NOMO-1 treated with DMSO at 0.1 percent for 48 hours (cell line): ENCODE results near the gene JPH3.

Experiments
- DNase-seq: peaks from one replicate; lab custom pipeline; 2025; ENCODE audit not compliant: unreplicated experiment; lab: John Stamatoyannopoulos, UW

JPH3 gene

GRCh38 chr16:87602001-87602775, at the start of gene JPH3:
TSS of gene JPH3 (plus strand) at chr16:87602508. CDS start at chr16:87603147, 639 bp downstream.
- no peak for DNase-seq

GRCh38 chr16:87552772-87553573, 49.3 kb upstream of the JPH3 start:
- DNase-seq: no peak

GRCh38 chr16:87554754-87555427, 47.4 kb upstream of the JPH3 start:
- DNase-seq: peak; percentile 73

GRCh38 chr16:87555647-87556046, 46.7 kb upstream of the JPH3 start:
- no peak for DNase-seq

GRCh38 chr16:87556941-87557459, 45.3 kb upstream of the JPH3 start:
- no peak for DNase-seq

- DNase-seq: no peak
Measured at GRCh38 chr16:87558682-87559081, 43.6 kb upstream of the JPH3 start.

GRCh38 chr16:87559945-87560344, 42.4 kb upstream of the JPH3 start:
- DNase-seq: no peak

- DNase-seq: no peak
Measured at GRCh38 chr16:87560428-87561199, 41.7 kb upstream of the JPH3 start.

GRCh38 chr16:87561200-87562105, 40.9 kb upstream of the JPH3 start:
- no peak for DNase-seq

GRCh38 chr16:87562201-87562600, 40.1 kb upstream of the JPH3 start:
- no peak for DNase-seq

- DNase-seq: no peak
Measured at GRCh38 chr16:87563022-87563421, 39.3 kb upstream of the JPH3 start.

GRCh38 chr16:87563714-87564523, 38.4 kb upstream of the JPH3 start:
- DNase-seq: no peak

GRCh38 chr16:87564524-87564778, 37.9 kb upstream of the JPH3 start:
- no peak for DNase-seq

- no peak for DNase-seq
Measured at GRCh38 chr16:87569601-87570571, 32.4 kb upstream of the JPH3 start.

- DNase-seq: no peak
Measured at GRCh38 chr16:87570572-87570937, 31.8 kb upstream of the JPH3 start.

- DNase-seq: no peak
Measured at GRCh38 chr16:87570938-87571867, 31.1 kb upstream of the JPH3 start.

- DNase-seq: no peak
Measured at GRCh38 chr16:87571868-87572244, 30.5 kb upstream of the JPH3 start.
